ENCODE measurements around the gene C2CD2. TPM values are rescaled to one million over a fixed set of nuclear protein-coding genes. Genes with fewer than 3 reads are reported as not detected.

C2CD2 gene
- total RNA-seq, 2 donors from 2014 or later: 28.0 to 43.1 TPM

DNA sequence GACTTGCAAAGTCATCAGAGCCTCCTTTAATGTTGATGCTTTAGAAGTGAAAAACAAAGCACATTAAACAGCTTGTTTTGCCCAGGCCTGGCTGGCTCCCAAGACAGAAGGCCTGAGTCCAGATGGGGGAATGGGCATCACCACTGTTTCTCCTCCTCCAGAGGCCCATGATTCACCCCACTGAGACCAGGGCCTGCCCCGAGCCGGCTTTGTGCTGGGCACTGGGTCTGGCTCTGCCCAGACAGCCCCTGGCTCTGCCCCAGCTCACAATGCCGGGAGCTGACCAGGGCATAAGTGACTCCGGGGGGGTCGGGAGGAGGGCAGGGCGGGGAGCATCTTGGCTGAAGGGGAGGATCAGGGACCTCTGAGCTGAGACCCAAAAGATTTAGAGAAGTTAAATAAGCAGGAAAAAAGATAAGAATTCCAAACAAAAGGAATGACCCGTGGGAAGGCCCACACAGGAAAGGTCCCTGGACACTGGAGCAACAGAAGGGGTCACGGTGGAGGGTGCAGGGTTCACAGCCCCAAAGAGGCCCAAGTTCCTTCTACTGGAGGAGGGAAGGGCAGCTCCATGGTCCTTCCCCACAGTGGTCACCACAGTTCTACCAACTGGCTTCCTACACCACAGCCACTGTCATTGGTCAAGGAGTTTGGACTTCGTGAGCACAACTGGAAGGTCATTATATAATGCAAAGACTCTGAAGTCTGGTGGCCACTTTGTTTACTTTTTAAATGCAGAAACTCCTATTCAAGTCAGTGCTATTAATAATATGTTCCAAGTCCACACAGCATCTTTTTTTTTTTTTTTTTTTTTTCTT lies 5.5 kb downstream of the C2CD2 start:
- DNase-seq (ENCODE audit: low spot score): peak; percentile 72
- intact Hi-C loops (cut with DNase I): no loop called here

DNA sequence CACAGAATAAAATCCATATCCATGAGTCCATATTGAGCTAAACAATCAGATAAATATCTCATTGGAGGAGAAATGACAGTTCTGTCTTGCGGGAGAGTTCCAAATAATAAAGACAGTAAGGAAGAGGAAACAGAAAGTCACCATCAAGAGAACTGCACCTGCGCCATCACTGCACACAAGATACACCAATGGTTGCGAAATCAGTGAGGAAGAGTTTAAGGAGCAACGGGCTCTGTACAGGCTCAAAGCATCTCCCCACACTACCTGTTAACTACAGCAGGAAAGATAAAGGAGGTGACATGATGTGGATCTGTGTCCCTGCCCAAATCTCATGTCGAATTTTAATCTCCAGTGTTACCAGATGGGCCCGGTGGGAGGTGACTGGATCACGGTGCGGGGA lies 7.8 kb downstream of the C2CD2 start:
- no peak for DNase-seq (ENCODE audit: low spot score)

DNA sequence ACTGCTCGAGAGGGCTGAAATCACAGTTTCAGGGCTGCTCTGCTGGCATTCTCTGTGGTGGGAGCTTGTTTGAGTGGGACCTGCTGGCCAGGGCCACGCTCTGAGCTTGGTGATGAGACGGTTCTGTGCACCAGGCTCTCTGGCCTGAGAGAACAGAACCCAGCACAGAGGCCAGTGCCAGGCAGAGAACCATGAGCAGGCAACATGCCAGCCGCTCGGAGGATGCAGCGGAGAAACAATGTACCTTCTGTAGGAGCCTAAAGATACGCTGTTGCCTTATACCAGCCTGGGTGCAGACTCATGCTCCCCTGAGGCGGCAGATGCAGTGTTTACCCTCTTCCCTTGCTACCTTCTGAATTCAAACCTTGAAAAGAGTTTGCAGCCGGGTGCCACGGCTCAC lies 10.0 kb downstream of the C2CD2 start:
- intact Hi-C loops (cut with DNase I): no loop called here
- DNase-seq (ENCODE audit: low spot score): peak; percentile 62

More for the DNA sequence above, 7.8 kb downstream of the C2CD2 start:
- intact Hi-C loops (cut with DNase I): no loop called here

DNA sequence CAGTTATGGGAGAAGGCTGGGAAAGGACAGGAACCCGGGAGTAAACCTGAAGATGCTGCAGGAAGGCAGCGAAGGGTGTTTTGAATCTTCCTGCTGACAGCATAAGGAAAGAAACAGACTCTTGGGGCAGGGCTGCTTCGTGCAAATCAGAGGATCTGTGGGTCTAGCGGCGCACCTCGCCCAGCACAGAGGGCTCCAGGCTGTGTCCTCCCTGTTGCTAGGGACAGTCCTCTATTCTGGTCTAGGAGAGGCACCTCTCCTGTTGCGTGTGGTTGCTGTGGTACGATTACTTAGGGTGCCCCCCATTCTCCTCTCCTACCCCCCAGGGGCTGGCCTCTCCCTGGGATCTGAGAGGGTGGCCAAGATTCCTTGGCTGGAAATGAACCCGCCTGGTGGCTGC lies 11.4 kb downstream of the C2CD2 start:
- DNase-seq (ENCODE audit: low spot score): peak; percentile 19
- intact Hi-C loops (cut with DNase I): no loop called here

DNA sequence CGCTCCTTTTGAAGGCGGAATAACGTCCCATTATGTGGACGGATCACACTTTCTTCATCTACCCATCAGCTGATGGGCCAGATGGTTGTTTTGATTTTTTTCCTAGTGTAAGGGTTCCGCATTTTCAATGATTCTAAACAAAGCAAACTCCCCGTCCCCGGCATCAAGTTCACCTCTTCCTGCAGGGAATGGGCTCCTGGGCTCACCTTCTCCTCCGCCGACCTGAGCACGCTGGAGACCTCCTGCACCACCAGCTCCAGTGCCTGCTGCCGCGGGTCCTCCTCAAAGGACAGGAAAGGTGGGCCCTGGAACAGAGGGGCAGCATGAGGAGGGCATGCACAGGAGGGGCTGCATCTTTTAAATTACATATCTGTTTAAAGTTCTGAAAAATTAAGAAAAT lies 11.9 kb downstream of the C2CD2 start:
- intact Hi-C loops (cut with DNase I): no loop called here

DNA sequence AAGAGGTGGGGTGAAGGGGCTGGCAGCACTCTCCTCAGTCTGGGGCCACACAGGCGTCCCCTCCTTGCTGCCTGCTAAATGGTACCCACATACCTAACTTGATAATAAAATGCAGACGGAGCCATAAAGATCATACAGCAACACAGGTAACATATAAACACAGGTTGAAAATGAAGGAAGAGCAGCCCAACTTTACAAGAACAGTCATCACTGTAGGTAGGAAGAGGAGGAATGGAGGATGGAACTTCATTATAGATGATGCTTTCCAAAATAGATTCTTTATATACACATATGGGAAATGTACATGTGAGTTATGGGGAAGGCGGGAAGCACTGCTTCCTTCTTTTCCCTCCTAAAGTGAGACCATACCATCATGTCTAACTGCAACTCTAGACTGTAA lies 13.4 kb downstream of the C2CD2 start:
- peak; percentile 45 for DNase-seq (ENCODE audit: low spot score)
- intact Hi-C loops (cut with DNase I): no loop called here

More for the DNA sequence above, 11.9 kb downstream of the C2CD2 start:
- peak; percentile 48 for DNase-seq (ENCODE audit: low spot score)

DNA sequence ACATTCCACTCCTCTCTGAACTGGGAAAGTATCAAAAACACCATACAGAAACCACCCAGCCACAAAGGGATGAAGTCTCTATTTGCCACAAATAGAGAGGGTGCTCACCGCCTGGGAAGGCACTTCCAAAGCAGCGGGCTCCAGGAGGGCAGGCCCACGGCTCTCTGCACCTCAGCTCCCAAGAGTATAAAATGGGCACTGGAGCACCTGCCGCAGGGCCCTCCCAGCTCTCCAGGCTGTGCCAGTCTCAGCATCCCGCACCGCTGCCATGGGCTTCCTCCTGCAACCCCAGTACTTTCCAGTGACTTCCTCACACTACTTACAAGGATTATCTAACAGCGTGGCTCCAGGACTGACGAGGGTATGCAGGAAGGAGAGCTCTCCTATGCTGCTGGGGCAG lies 14.4 kb downstream of the C2CD2 start:
- peak; percentile 73 for DNase-seq (ENCODE audit: low spot score)
- intact Hi-C loops (cut with DNase I): no loop called here

DNA sequence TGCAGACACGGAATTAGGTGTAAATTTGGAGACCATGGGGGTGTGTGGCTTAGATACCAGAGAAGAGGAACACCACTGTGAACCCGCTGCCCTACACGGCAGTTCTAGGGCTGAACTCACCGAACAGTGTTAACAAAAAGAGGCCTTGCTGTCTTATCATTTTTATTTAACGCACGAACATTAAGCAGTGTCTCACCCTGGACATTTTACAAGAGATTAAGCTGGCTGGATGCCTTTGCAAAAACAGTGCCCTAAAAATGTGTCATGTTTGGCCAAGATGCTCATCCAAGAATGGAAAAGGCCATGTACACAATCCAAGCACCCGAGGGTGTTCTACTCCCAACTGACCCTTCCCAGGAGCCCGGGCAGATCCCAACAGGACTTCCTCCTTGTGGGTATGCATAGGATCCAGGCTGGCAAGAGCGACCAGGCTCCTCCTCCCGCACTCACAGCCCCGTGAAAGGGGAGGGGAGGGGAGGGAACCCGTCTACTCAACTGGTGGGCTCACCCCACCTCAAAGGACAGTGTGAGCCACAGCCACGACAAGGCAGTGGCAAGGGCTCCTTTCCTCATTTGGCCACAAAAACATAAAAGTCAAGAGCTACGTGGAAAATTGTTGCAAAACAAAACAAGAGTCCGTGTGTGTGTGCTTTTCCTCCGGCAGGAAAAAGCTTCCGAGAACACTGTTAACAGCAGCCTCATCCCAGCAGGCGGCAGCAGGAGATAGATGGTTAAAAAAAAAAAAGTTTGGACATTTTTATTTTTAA lies 20.3 kb downstream of the C2CD2 start:
- peak; percentile 85 for DNase-seq (ENCODE audit: low spot score)
- intact Hi-C loops (cut with DNase I): no loop called here

DNA sequence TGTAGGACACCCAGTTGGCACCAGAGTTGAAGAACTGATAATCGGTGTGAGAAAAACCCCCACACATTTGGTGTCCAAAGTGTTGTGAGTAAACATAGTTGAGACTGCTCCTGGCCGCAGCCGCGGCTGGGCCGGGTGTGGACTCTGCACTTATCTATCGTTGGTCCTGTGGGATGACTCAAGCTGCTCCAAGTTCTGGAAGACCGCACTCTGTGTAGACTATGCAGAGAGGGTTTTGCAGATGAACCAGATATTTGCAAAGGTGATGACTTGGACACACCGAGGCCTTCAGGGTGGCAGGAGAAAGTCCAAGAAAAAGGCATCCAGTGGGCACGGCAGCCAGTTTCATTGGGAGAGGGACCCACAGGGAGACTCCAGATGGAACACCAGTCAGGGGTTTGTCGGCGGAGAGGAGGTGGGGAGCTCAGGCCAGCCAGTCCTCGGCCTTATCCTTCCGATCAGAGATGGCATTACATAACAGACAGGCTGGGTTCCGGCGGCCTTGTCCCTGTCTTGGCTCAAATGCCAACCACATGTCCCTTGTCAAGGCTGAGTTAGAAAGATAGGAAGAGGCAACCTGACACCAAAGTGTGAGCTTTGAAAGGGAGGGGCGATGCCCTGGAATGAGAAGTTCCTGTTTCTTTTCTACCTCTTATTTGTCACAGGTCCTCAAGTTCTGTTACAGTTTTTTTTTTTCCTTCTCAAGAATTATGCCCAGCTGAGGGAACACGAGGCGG lies 21.1 kb downstream of the C2CD2 start:
- intact Hi-C loops (cut with DNase I): no loop called here
- DNase-seq (ENCODE audit: low spot score): peak; percentile 88

DNA sequence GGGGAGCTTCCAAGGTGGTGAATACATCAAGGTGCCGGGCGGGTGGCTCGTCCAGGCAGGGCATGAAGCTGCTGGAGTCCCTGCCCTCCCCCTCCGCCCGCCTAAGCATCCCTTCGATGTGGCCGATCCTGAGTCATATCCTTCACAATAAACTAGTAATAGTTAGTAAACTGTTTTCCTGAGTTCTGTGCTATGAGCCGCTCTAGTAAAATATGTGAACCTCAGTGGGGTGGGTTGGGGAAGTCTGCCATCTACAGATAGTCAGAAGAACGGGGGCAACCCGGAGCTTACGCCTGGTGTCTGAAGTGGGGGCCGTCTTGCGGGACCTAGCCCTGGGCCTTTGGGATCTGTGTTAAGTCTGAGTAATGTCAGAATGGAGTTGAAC lies 21.6 kb downstream of the C2CD2 start:
- intact Hi-C loops (cut with DNase I): no loop called here
- peak; percentile 89 for DNase-seq (ENCODE audit: low spot score)

DNA sequence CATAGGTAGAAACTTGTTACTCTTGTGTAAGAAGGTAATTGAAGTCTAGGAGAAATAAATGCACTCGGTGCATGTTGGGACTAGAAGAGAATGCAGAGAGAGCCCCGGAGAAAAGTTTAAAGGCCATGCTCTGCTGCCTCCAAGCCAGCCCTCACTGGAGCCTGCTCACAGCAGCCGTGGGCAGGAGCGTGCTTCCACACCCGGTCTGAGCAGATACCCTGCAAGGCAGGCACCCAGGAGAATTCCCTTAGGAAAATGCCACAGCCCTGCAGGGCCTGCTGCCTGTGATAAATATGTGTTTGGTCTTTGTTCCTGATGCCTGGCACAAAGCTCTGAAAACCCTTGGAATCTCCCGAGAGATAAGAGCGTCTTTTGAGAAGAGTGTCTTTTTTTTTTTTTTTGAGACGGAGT lies 22.8 kb downstream of the C2CD2 start:
- intact Hi-C loops (cut with DNase I): no loop called here
- peak; percentile 77 for DNase-seq (ENCODE audit: low spot score)

DNA sequence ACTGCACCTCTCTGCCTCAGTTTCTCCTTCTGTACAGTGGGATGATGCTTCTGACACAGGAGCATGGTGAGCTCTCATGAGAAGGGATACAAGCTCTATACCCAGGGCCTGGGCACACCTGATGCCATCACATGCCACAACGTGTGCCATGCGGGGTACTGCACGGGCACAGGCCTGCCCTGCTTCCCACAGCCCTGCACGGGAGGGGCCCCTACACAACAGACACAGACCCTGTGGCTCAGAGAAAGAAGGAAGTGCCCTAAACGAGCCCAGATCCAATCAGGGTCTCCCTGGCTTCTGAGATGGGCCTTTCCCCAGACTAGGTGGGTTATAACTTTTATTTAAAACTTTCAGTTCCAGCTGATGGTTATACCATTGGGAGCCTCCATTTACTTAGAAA lies 24.6 kb downstream of the C2CD2 start:
- intact Hi-C loops (cut with DNase I): loop anchor here in 1 of 2 donors (10.0 kb wide), 1 partner anchor 76 kb away; no protein-coding TSS in a partner anchor
- DNase-seq (ENCODE audit: low spot score): no peak

DNA sequence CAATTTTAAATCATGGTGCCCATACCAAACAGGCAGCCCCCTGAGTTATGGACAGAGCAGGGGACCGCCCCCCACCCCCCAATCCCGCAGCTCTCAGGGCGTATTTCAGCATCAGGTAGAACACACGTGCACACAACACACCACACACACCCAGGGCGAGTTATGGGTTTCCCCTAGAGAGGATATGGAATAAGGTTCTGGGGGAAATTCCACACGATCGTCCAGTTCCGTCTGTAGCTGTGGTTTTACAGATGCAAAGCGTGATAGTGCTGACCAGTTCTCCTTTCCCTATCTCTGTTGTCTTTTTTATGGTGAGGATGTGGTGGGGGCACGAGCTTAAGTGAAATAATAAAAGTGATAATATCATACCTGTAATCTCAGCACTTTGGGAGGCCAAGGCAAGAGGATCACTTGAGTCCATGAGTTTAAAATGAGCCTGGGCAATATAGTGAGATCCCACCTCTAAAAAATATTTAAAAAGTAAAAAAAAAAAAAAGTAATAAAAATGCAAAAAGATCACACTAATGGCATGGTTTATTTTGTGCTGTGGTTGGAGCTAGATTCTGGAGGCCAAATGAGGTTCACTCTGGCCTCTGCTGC lies 25.1 kb downstream of the C2CD2 start:
- no peak for DNase-seq (ENCODE audit: low spot score)
- intact Hi-C loops (cut with DNase I): loop anchor here in 1 of 2 donors (10.0 kb wide), 1 partner anchor 76 kb away; no protein-coding TSS in a partner anchor

DNA sequence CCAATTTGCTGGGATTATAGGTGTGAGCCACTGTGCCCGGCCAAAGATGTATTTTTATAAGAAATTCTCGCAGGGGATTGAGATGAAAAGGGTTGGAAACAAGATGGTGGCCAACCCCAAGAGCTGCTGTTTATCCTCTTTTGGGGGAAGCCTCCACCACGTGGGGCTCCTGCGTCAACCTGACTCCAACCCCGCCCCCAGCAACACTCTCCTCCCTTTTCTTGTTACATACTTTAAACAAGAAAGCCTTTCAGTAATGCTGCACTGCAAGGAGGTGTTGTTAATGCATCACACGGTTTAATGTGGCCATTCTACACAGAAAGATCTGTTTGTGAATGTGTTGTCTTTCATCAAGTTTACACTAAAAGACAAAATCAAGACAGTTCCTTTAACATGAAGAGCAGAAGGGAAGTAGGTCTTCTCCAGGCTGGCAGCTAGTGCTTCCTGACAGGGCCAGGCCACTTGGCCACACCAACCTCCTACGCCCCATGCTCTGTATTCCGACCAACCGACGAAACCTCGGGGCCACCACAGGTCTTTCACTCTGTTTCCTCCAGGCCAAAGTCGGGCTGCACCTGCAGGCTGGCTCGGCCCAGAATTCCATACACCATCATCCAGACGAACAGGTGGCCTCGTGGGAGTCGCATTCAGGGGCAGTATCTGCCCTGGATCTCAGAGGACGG lies 25.9 kb downstream of the C2CD2 start:
- intact Hi-C loops (cut with DNase I): loop anchor here in 1 of 2 donors (10.0 kb wide), 1 partner anchor 77 kb away; no protein-coding TSS in a partner anchor
- no peak for DNase-seq (ENCODE audit: low spot score)

DNA sequence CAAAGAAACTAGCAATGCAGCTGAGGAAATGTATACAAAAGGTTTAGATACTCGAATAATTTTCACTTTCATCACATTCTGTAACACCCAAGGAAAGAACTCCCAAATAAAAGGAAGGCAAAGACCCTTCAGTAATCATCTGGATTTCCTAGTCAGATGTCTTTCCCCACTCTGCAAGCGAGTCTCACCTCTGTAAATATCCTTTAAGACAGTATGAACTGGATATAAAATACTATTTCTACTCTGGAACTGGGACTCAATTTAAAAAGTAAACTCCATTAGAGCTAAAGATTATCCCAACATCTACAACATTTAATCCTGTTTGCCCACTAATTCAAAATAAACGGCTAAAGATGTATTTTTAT lies 27.0 kb downstream of the C2CD2 start:
- no peak for DNase-seq (ENCODE audit: low spot score)
- intact Hi-C loops (cut with DNase I): loop anchor here in 1 of 2 donors (10.0 kb wide), 1 partner anchor 78 kb away; no protein-coding TSS in a partner anchor

DNA sequence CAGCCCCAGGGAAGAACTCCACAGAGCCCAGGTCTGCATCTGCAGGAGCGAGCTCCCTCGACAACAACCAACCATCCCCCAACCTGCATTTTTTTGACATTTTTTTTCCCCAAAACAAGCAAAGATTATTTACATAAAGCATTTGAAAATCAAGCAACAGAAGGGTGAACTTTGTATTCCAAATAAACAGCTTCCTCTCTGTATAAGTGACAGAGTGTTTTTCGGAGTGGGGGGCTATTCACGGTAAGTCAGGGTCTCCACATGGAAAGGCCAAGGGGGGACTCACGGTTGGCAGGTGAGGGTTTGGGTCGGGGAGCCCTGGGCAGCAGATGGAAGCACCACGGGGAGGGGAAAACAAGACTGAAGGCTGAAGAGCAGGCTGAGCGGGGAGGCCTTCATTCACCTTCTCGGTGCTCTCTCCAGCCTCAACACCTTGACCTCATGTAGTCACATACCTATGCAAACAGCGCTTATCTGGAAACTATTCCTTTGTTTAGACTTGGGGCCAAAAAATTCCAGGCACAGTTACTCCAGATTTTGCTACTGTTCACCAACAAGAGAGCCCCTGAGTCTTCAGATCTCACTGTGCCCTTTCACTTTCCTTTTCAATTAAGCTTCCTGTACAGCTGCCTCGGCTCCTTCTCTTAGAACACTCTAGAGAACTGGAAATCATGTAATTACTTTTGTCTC lies 27.6 kb downstream of the C2CD2 start:
- intact Hi-C loops (cut with DNase I): loop anchor here in 1 of 2 donors (10.0 kb wide), 1 partner anchor 79 kb away; no protein-coding TSS in a partner anchor

DNA sequence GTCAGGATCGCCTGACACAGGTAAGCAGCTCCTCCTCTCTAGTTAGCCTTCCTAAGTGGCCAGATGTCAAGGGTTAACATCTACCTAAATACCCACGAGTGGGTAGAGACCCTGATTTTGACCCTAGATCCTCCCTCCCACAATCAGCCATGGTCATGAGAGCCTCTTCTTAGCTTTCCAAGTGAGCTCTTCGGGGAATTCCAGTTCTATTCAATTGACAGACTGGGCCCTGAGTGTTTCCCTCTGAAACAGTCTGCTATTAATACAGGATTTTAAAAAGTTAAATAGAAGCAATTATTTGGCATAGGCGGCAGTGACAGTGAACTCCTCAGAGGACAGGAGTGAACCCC lies 28.1 kb downstream of the C2CD2 start:
- intact Hi-C loops (cut with DNase I): loop anchor here in 1 of 2 donors (10.0 kb wide), 1 partner anchor 79 kb away; no protein-coding TSS in a partner anchor
- DNase-seq (ENCODE audit: low spot score): no peak

More for the DNA sequence above, 27.6 kb downstream of the C2CD2 start:
- DNase-seq (ENCODE audit: low spot score): no peak

DNA sequence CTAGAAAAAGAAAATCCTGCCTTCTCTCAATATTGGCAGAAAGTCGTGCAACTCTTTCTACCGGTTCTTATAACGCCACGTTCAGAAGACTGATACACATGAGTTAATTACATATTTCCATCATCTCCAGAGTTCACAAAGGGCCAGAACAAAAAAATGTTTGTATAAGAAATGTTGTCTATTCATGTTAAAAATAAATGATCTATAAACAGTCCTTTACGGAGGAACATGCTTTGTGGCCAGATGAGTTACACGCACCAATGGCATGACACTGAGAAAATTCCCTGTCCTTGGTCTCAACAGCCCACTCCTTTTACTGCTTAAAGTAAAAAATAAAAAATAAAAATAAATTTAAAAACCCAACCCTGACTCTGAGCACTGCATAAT lies 29.5 kb downstream of the C2CD2 start:
- DNase-seq (ENCODE audit: low spot score): no peak
- intact Hi-C loops (cut with DNase I): loop anchor here in 1 of 2 donors (10.0 kb wide), 1 partner anchor 80 kb away; no protein-coding TSS in a partner anchor
